HepG2 (cell line): ENCODE results near the gene RTN4RL2. TPM values are rescaled to one million over a fixed set of nuclear protein-coding genes. Genes with fewer than 3 reads are reported as not detected.
A peak's percentile ranks its signal among the peaks of the same experiment; 100 is the strongest.

Experiments
- ARID2 ChIP-seq: sonication (generic); formaldehyde crosslinking; IDR thresholded peaks from 2 replicates; pipeline ENCODE4 v1.8.1; 2022; ENCODE audit warnings: mild to moderate bottlenecking, missing genetic modification reagents, borderline replicate concordance
- ARNT ChIP-seq: fragments of 450-650 bp; IDR thresholded peaks from 2 replicates; pipeline ENCODE4 v1.6.1; 2017
- ATF1 ChIP-seq: IDR thresholded peaks from 2 replicates; pipeline ENCODE4 v1.6.1; 2016; ENCODE audit warnings: mild to moderate bottlenecking, control low read depth
- BRCA1 ChIP-seq: sonication (generic); formaldehyde crosslinking; IDR thresholded peaks from 2 replicates; pipeline ENCODE4 v1.4.0; 2020; ENCODE audit warnings: missing genetic modification reagents
- CHD4 ChIP-seq: fragments of 200-600 bp; sonication (generic); IDR thresholded peaks from 2 replicates; pipeline ENCODE4 v1.7.0; 2017; ENCODE audit warnings: mild to moderate bottlenecking, low read length, borderline replicate concordance
- EHMT2 ChIP-seq: fragments of 200-600 bp; sonication (generic); IDR thresholded peaks from 2 replicates; pipeline ENCODE4 v1.7.0; 2017; ENCODE audit warnings: antibody characterized with exemption, low read depth, low read length, borderline replicate concordance
- FOXM1 ChIP-seq: sonication (generic); formaldehyde crosslinking; IDR thresholded peaks from 2 replicates; pipeline ENCODE4 v1.5.0; 2020; ENCODE audit warnings: missing genetic modification reagents
- GABPA ChIP-seq, 2 experiments: IDR thresholded peaks; 2 replicates each; pipeline ENCODE4 v1.6.1; 2011 to 2016; ENCODE audit warnings: low read depth in 2 of 2, low read length in 1 of 2, missing biosample characterization in 1 of 2, missing genetic modification characterization in 1 of 2
- HHEX ChIP-seq: IDR thresholded peaks from 2 replicates; pipeline ENCODE4 v1.6.1; 2016; ENCODE audit warnings: control low read depth
- HNF4A ChIP-seq: sonication (generic); formaldehyde crosslinking; IDR thresholded peaks from 2 replicates; pipeline ENCODE4 v1.4.0; 2020; ENCODE audit warnings: missing genetic modification reagents
- MXI1 ChIP-seq: IDR thresholded peaks from 3 replicates; pipeline ENCODE4 v1.6.1; 2012; ENCODE audit warnings: low read depth, low read length, inconsistent platforms, borderline replicate concordance
- ONECUT2 ChIP-seq: sonication (generic); formaldehyde crosslinking; IDR thresholded peaks from 2 replicates; pipeline ENCODE4 v1.4.0; 2020; ENCODE audit warnings: missing genetic modification reagents
- RFXANK ChIP-seq: IDR thresholded peaks from 2 replicates; pipeline ENCODE4 v1.6.1; 2016
- RNF2 ChIP-seq: fragments of 450-650 bp; conservative IDR thresholded peaks from 2 replicates; pipeline ENCODE4 v1.6.1; 2016; ENCODE audit warnings: low read depth
- SAFB2 ChIP-seq: sonication (generic); formaldehyde crosslinking; IDR thresholded peaks from 2 replicates; pipeline ENCODE4 v1.5.1; 2020; ENCODE audit warnings: missing genetic modification reagents, low read depth, mild to moderate bottlenecking, borderline replicate concordance
- SAP130 ChIP-seq: IDR thresholded peaks from 2 replicates; pipeline ENCODE4 v1.6.1; 2016; ENCODE audit warnings: low read depth
- SKI ChIP-seq: fragments of 450-650 bp; IDR thresholded peaks from one replicate; pipeline ENCODE4 v1.6.1; 2018; ENCODE audit warnings: mild to moderate bottlenecking; ENCODE audit not compliant: partially characterized antibody
- SRSF4 ChIP-seq: fragments of 200-400 bp; formaldehyde crosslinking; IDR thresholded peaks from one replicate; pipeline ENCODE4 v1.6.1; 2018; ENCODE audit warnings: mild to moderate bottlenecking, low read depth, low read length, moderate library complexity; ENCODE audit not compliant: poor library complexity, severe bottlenecking
- TEAD2 ChIP-seq: sonication (generic); formaldehyde crosslinking; IDR thresholded peaks from 2 replicates; pipeline ENCODE4 v1.9.0; 2021; ENCODE audit warnings: missing genetic modification reagents
- TOE1 ChIP-seq: sonication (generic); formaldehyde crosslinking; IDR thresholded peaks from 2 replicates; pipeline ENCODE4 v1.4.0; 2020; ENCODE audit warnings: mild to moderate bottlenecking, missing genetic modification reagents
- XRCC5 ChIP-seq: fragments of 200-400 bp; formaldehyde crosslinking; optimal IDR thresholded peaks from 2 replicates; pipeline ENCODE3; 2017; ENCODE audit warnings: mild to moderate bottlenecking, low read length
- ZFP62 ChIP-seq: sonication (generic); formaldehyde crosslinking; IDR thresholded peaks from 2 replicates; pipeline ENCODE4 v1.4.0; 2020; ENCODE audit warnings: missing genetic modification reagents
- ZFYVE20 ChIP-seq: sonication (generic); formaldehyde crosslinking; IDR thresholded peaks from 2 replicates; pipeline ENCODE4 v1.8.0; 2023; ENCODE audit warnings: low read depth, mild to moderate bottlenecking, moderate library complexity, missing genetic modification reagents, borderline replicate concordance
- ZKSCAN5 ChIP-seq: sonication (generic); formaldehyde crosslinking; IDR thresholded peaks from 2 replicates; pipeline ENCODE4 v1.5.1; 2020; ENCODE audit warnings: mild to moderate bottlenecking, missing genetic modification reagents
- ZNF446 ChIP-seq: sonication (generic); formaldehyde crosslinking; IDR thresholded peaks from 2 replicates; pipeline ENCODE4 v1.5.0; 2020; ENCODE audit warnings: mild to moderate bottlenecking, missing genetic modification reagents
- ZNF850 ChIP-seq: sonication (generic); formaldehyde crosslinking; conservative IDR thresholded peaks from 2 replicates; pipeline ENCODE4 v1.9.0; 2021; ENCODE audit warnings: mild to moderate bottlenecking, missing genetic modification reagents
- polyA plus RNA-seq, 8 experiments: library from polyadenylated mRNA; depleted of rRNA in 3 of 8; stranded (reverse) in 7 of 8; unstranded in 1 of 8; fragments of >200 nt; fragmentation: Illumina TruSeq in 4 of 8; extraction: Trizol in 4 of 8; gene quantifications; 2 replicates each; pipeline versions ENCODE4 v1.2.1 to v1.2.3, GENCODE V29; 2011 to 2016; ENCODE audit warnings: low read depth in 4 of 8, missing spikeins in 1 of 8, mixed read lengths in 1 of 8; ENCODE audit not compliant: insufficient read depth in 1 of 8
- total RNA-seq, 5 experiments: library from RNA; depleted of rRNA; stranded (reverse); fragments of >200 nt; fragmentation: Illumina TruSeq; extraction: Trizol; gene quantifications; 2 replicates each; pipeline ENCODE4 v1.2.3, GENCODE V29; 2016; ENCODE audit warnings: low read depth in 1 of 5
- TF ChIP-seq, protein P1 (sequence below): sonication (generic); formaldehyde crosslinking; IDR thresholded peaks from 2 replicates; pipeline ENCODE4 v1.9.0; 2021; ENCODE audit warnings: missing genetic modification reagents, borderline replicate concordance
- TF ChIP-seq, protein P2 (sequence below): sonication (generic); formaldehyde crosslinking; IDR thresholded peaks from 2 replicates; pipeline ENCODE4 v1.4.0; 2020; ENCODE audit warnings: mild to moderate bottlenecking, missing genetic modification reagents
- TF ChIP-seq, protein P3 (sequence below): sonication (generic); formaldehyde crosslinking; IDR thresholded peaks from 2 replicates; pipeline ENCODE4 v1.5.1; 2020; ENCODE audit warnings: missing genetic modification reagents, mild to moderate bottlenecking, borderline replicate concordance

RTN4RL2 gene
- total and polyA plus RNA-seq, 2 of the 13 experiments (the other 11 are each of a cell fraction or from before 2014, with no cell fraction given): 1.3 to 4.3 TPM

DNA sequence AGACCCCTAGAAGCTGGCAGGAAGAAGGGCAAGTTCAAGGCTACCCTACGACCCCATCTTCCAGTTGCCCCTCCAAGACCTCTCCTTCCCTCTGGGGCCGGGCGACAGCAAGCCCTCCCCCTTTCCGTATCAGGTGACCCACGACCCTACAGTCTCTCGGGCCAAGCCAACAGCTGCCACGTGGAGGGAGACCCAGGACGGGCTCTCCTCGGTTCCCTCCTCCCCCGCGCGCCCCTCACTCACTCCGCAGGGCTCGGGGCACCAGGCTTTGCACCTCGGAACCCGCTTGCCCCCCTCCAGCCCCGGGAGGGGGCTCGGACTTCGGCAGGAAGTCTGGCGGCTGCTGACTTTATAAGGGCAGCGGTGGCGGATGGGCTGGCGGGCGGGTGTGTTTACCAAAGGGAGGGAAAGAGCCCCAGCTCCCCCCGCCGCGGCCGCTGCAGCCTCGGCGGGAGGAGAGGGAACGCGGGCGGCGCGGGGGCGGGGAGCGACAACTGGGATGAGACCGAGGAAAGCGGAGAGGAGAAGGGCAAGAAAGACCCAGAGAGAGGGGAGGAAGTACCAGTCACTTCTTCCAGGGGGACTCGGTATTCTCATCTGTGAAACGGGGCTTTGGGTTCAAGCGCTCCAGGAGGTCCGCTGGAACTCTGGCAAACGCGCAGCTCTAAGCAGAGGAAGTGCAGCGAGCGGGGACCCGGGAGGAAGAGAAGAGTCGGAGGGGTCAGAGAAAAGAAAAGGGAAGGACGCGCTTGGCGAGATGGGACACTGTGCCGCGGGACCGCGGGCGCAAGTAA, 54.4 kb downstream of the RTN4RL2 start (continued):
- TF ChIP-seq EHMT2 (no peak), SRSF4 (no peak), RNF2 (no peak), ARID2 (CRISPR knock-in tag) (peak; percentile 86; the same call in 1 of the 2 replicates), FOXM1 (CRISPR knock-in tag) (no peak), ZNF850 (CRISPR knock-in tag) (no peak), RFXANK (no peak), SAP130 (peak; percentile 85), TEAD2 (CRISPR knock-in tag) (no peak), ZKSCAN5 (no peak), SKI (no peak), ZFP62 (CRISPR knock-in tag) (no peak), XRCC5 (no peak), GABPA (IDR thresholded peaks at IDR 0.05; ENCODE audit: low read depth, low read length) (no peak), GABPA (CRISPR knock-in tag; IDR thresholded peaks at IDR 0.05; ENCODE audit: low read depth) (peak; percentile 47; the same call in 1 of the 2 replicates), SAFB2 (CRISPR knock-in tag) (no peak), HHEX (CRISPR knock-in tag) (no peak), ZNF446 (CRISPR knock-in tag) (no peak; the same call in 1 of the 2 replicates), CHD4 (peak; percentile 83), HNF4A (CRISPR knock-in tag) (no peak), ONECUT2 (CRISPR knock-in tag) (no peak), TOE1 (CRISPR knock-in tag) (0 out of 2 replicates have a peak, but pooled peaks have one; percentile 19), ZFYVE20 (CRISPR knock-in tag) (no peak), MXI1 (peak; percentile 47; the same call in 1 of the 3 replicates), ATF1 (CRISPR knock-in tag) (no peak), BRCA1 (CRISPR knock-in tag) (no peak), ARNT (no peak)
- TF ChIP-seq, protein P1, sequence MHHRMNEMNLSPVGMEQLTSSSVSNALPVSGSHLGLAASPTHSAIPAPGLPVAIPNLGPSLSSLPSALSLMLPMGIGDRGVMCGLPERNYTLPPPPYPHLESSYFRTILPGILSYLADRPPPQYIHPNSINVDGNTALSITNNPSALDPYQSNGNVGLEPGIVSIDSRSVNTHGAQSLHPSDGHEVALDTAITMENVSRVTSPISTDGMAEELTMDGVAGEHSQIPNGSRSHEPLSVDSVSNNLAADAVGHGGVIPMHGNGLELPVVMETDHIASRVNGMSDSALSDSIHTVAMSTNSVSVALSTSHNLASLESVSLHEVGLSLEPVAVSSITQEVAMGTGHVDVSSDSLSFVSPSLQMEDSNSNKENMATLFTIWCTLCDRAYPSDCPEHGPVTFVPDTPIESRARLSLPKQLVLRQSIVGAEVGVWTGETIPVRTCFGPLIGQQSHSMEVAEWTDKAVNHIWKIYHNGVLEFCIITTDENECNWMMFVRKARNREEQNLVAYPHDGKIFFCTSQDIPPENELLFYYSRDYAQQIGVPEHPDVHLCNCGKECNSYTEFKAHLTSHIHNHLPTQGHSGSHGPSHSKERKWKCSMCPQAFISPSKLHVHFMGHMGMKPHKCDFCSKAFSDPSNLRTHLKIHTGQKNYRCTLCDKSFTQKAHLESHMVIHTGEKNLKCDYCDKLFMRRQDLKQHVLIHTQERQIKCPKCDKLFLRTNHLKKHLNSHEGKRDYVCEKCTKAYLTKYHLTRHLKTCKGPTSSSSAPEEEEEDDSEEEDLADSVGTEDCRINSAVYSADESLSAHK (CRISPR knock-in tag): no peak
- TF ChIP-seq, protein P2, sequence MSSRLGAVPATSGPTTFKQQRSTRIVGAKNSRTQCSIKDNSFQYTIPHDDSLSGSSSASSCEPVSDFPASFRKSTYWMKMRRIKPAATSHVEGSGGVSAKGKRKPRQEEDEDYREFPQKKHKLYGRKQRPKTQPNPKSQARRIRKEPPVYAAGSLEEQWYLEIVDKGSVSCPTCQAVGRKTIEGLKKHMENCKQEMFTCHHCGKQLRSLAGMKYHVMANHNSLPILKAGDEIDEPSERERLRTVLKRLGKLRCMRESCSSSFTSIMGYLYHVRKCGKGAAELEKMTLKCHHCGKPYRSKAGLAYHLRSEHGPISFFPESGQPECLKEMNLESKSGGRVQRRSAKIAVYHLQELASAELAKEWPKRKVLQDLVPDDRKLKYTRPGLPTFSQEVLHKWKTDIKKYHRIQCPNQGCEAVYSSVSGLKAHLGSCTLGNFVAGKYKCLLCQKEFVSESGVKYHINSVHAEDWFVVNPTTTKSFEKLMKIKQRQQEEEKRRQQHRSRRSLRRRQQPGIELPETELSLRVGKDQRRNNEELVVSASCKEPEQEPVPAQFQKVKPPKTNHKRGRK (CRISPR knock-in tag): no peak
- TF ChIP-seq, protein P3, sequence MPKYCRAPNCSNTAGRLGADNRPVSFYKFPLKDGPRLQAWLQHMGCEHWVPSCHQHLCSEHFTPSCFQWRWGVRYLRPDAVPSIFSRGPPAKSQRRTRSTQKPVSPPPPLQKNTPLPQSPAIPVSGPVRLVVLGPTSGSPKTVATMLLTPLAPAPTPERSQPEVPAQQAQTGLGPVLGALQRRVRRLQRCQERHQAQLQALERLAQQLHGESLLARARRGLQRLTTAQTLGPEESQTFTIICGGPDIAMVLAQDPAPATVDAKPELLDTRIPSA (CRISPR knock-in tag): no peak
